NK-92 treated with Interleukin-12 subunit alpha and Interleukin-12 subunit beta, amount 100 ng/mL, for 24 hours (cell line): ENCODE measurements around the gene ZSWIM4.

ENCODE experiments used
- DNase-seq: peaks from one replicate; lab custom pipeline; 2025; lab: John Stamatoyannopoulos, UW

Gene ZSWIM4

DNA sequence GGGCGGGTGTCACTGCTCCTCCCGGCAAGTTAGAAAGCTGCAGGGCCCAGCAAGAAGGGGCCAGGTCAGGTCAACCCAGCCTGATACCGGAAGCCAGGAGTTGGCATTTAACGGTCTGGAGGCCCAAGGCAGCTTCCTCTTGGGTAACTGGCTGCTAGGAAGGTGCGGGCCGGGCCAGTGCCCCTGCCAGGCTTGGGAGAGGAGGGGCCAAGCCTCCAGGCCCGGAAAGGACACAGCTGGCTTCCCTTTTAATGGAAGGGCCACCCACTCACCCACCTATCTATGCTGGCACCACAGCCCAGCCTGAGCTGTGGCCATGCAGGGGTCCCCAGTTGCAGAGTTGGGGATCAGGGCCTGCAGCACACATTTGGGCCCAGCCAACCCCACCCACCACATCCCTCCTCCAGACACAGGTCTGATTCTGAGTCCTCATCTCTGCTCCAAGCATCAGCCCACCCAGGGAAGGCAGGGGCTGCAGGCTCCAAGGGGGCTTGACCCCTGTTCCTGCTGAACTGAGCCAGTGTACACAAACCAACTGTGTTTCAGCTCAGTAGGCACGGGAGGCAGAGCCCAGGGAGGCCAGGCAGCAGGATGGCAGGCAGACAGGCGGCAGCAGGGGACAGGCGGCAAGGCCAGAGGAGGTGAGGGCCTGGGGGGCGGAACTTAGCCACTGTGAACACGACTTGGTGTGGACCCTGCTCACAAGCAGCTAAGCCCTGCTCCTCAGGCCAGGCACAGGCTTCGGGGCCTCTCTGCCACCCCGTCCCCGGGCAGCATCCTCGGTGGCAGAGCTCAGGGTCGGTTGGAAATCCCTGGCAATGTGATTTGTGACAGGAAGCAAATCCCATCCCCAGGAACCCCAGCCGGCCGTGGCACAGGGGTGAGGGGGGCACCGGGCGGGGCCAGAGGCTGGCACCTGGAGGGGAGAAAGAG, 40.8 kb downstream of the ZSWIM4 start:
- DNase-seq, result no peak

DNA sequence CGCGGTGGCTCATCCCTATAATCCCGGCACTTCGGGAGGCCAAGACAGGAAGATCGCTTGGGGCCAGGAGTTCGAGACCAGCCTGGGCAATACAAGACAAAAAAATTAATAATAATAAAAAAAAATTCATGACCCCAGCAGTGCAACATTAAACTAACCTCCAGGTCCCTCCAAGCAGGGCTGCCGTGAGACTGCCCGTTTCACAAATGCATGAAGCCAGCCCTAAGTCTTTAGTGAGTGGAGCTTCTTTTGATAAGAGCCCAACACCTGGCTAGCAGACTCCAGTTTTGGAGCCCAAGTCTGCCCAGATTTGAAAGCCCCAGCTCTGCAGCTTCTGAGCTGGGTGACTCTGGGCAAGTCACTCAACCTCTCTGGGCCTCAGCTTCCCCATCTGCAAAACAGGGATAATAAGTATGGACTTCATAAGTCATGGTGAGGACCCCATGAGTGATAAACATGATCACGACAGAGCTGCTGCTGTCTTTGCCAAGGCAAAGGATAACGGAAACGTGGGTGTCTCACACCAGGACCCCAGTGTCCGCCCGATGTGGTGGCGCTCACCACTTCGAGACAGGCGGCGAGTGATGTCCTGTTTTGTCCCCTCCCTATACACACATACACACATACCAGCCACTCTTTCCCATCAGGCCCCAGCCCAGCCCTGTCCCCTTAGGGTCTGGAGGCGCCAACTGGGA, 43.3 kb downstream of the ZSWIM4 start:
- no peak for DNase-seq

DNA sequence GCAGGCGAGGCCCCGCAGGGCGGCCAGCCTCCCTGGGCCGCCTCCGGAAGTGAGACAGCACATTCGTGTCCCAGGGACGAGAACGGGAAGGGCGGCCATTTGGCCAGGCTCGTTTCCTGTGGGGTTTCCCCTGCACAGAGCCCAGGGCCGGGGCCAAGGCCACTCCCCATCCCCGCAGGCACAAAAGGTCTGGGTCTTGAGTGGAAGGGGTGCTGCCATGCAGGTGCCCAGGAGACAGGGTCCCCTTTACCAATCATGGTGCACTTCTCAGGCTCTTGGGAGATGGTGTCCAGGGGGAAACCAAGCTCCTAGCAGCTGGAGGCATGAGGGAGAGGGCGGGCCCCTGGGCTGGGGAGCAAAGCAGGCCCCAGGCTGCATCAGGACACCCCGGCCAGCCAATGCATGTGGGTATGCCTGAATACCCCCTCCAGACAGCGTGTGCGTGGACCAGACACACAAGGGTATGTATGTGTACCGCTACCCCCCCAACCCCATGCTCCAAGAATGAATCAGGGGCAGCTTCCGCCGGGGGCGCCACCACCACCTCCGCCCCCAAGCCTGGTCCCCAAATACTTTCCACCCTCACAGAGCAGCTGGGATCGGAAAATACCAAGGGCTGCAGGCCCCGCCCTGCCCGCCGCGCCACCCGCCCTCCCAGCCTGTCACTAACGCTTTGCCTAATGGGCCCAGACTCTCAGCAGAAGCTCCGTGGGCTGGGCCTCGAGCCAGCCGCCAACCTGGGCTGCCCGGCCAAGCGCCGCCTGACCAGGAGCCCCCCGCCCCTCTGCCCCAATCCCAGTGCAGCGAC, 44.1 kb downstream of the ZSWIM4 start:
- peak; percentile 85 for DNase-seq

DNA sequence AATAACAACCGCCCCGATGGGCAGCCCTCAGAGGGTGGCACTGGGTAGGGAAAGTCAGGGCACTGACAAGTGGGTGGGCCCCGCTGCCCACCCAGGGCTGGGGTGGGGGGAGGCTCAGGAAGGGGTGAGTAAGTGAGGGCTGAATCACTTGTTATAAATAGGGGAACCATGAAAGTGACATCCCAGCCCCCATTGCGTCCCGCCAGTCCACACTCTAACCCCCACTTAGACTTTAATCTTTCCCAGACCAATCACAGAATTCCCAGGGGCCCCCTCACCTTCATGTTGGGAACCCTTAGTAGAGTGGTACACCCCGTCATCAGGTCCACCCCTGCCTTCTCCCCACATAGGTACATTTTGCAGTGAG, 44.7 kb downstream of the ZSWIM4 start:
- no peak for DNase-seq

DNA sequence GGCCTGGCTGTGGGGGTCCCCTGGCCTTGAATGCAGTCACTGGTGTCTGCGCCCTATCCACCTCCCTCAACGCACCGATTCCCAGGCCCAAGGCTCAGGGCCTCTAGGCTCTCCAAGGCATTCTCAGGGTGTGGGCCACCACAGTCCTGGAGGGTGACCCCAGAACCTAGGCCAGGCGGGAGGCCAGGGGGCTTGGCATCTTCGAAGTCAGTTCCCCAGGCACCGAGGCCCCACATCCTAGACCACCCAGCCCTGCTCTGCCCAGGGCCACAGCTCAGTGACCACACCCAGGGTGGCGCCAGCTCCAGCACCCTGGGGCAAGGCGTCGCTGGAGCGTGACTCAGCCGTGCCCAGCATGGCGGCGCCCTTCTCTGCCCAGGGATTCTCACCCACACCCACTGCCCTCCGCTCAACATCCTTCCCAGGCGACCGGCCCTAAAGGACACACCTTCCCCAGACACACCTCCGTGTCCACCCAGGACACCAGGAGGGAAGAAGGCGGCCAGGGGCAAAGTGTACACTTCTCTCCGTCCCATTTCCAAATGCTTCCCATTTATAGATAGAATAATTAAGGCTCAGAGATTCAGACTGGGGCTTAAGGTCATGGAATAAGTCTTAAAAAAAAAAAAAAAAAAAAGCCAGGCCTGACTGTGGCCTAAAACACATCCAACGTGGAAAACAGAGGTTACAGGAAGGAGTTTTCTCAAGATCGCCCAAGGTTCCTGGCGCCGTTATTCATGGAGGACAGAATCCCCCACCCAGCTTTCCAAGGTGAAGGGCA, 45.3 kb downstream of the ZSWIM4 start:
- no peak for DNase-seq

DNA sequence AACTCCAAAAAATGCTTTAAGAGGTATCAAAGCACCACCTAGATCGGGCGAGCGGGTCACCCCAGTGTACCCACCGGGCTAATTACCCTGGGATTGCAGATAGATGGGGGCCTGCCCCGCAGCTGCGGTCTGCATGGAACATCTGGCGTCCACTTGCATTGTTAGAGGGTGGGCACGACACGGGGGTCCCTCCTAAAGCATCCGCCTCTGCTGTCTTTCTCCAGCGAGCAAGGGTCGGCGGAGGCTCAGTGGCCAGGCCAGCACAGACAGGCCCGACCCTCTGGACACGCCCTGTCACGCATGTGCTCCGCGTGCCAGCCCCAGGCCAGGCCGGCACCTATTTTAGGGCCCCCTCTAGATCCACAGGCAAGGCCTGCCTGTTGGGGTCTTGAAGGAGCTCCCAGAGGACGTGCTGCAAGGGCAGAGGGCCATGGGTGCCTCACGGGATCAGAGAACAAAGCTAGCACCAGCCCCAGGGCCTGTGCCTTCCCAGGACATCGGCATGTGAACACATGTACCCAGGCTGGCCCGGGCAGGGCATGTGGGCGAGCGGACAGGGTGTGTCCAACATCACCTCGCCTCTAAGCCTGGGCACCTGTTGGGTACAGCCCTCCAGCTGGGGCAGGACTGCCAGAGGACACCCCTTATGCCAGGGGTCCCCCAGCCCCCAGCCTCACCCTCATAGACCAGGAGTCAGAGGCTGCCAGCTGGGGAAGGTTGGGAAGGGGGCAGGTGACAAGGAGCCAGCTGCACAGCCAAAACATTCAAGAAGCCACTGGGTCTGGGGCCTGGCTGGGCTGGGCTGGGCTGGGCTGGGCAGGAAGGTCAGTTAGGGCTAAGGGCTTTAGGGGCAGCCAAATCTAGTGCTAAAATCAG, 46.1 kb downstream of the ZSWIM4 start:
- DNase-seq, result no peak

DNA sequence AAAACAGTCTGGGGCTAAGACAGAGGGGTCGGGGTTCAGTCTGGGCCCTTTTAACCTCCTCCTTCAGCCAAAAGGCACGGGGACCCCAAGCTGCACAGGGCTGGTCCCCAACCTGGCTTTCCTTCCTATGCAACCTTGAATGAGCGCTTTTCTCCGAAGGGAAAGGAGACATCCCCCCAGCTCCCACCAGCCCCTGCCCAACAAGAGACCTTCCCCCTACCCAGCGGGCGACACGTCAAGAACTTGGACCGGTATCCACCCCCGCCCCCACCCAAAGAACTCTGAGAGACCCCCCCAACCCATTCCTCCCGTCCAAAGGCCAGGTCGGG, 46.7 kb downstream of the ZSWIM4 start:
- DNase-seq, result no peak

DNA sequence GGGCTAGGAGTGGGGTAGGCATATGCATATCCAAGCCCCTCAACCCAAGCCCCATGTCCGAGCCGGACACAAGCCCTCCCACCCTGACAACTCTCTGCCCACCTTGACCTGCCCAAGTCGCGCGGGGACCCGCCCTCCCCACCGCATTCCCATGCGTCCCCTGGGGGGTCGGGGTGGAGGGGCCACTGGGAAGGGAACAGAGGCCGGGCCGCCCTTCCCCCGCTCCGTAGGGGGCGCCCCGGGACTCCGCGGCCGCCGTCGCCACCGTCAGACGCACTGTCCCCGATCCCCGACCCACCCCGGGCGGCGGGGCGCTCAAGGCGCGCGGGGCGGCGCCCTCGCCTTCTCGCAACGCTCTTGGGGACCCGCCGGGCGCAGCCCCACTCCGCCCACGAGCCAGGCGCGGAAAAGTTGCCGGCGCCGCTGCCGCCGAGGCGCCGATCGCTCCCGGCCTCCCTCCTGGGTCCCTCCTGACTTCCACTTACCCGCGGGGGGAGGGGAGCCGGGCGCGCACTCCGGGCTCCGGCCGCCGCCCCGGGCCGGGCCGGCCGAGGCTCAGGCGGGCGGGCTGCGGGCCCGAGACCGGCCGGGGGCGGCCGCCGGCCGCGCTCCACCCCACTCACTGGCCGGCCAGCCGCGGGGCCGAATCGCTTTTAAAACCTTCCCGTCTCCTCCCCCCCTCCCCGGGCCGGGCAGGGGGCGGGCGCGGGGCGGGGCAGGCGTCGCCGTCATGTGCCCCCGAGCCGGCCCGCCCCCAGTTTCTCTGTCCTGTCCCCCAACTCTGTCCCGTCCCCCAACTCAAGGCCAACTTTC, 47.3 kb downstream of the ZSWIM4 start:
- peak; percentile 73 for DNase-seq

DNA sequence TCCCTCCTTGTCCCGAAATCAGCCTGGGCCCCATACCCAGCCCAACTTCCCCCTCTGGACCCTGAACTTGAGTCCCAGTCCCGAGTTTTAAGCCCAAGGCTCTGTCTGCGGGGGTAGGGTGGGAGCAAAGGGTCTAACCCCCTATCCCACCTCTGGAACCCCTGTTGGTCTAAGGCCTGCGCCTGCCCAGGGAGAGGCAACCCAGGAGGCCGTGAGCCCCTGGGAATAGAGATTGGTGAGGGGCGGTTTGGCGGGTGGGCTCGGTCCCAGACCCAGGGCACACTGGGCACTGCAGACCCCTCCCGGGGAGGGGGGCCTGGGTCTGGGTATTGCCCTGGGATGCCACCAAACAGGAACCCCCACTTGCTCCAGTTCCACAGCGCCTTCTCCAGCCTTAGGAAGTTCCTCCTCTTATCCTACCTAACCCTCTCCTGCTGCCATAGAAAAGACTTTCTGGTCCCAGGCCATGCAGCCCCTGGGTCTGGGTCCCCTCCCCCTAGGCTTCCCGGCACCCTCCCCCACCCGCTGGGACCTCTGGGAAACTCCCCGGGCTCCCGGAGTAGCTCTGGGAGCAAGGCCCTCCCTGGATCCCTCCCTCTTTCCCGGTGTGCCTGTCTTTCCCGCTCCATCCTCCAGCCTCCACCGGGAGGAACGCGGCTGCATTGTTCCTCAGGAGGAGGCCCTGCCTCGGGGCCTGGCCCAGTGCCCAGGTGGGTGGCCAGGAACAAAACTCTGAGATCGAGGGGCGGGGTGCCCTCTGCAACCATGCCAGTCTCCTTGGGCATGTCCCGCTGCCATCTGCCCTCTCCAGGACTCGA, 48.1 kb downstream of the ZSWIM4 start:
- no peak for DNase-seq

DNA sequence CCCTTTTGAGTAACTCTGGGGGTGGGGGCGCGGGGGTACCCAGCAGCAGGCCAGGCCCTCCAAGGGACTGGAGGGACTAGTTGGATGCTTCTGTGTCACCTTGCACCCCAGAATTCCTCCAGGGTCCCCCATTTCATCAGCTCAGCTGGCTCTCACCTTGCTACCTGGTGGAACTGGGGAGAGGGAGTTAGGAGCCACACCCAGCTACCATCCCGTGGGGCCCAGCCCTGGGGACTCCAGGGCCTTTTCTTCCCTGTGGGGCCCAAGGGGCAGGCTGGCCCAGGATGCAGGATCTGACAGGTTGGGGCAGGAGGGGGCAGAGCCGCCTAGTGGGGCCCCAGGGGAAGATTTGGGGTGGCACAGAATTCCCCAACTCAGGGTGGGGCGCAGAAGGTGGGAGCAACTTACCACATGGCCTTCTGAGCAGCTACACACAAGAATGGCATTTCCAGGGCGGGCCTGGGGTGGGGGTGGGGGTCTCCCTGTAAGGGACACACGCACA, 48.9 kb downstream of the ZSWIM4 start:
- DNase-seq, result no peak

DNA sequence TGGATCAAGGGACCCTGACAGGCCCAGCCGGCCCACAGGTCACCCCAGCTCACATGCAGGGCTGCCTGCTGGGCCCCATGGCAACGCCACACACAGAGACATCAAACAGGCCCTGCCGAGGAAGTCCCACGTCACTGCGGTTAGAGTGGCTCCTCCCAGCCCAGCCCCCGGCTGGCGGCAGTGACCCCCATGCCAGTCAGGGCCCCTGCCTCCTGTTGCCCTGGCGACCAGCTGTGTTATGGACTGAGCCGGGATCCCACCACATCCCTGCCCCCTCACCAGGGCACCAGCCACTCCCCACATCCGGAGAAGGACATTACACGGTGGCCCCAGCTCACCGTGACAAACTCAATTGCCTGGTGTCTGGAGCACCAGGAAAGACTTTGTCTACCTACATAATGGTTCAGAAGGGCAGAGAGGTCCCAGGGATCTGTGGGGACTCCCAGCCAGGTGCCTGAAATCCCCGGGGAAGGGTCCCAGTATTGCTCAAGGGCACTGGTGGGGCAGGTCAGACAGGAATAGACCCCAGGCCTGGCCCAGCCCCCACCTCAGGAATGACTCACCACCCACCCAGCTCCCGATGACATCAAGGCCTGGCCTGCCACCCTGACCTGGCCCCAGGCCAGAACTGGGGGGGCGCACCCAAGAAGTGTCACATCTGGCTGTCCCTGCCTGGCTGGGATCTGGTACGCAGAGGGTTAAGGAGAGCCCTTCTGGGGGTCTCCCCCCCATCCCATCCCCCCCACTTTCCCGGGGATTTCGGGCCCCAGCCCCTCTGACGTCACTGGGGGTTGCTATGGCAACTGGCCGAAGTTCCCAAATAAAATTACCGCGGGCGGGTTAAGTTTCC, 51.5 kb downstream of the ZSWIM4 start:
- DNase-seq, result peak; percentile 98

DNA sequence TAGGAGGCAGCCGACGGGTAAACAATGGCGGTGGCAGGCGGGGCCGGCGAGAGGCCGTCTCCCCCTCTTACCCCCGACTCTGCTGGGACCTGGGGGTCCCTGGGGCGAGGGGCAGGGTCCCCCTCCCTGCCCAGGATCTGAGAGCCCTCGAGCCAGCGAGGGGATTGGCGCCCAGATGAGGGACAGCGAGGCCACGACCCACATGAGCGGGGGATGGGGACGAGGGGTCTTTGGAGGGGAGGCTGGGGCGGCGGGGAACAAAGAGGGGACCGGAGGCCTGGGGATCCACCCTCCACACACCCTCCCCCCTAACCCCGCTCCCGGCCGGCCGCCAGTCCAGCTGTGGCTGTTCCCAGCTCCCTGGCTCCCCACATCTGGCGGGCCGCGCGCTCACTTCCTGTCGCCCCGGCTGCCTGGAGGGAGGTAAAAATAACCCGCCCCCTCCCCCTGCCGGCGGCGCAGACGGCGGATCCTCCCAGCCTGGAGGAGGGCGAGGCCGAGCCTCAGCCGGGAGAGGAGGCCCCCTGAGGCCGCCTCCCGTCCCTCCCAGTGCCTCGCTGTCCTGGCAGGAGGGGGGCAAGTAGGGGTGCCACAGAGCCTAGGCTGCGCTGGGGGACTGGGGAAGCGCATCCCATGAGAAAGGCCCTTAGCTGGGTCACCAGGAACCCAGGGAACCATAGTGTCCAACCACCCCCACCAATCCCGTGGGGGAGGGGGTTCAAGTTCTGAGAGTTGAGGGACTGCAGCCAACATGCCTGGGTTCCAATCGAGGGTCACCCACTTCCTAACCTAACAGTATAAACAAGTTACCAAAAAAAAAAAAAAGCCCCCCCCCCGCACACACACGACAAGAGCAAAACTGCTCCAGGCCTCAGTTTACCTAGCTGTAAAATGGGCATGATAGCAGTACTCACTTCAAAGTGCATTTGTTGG, 52.4 kb downstream of the ZSWIM4 start:
- peak; percentile 67 for DNase-seq

DNA sequence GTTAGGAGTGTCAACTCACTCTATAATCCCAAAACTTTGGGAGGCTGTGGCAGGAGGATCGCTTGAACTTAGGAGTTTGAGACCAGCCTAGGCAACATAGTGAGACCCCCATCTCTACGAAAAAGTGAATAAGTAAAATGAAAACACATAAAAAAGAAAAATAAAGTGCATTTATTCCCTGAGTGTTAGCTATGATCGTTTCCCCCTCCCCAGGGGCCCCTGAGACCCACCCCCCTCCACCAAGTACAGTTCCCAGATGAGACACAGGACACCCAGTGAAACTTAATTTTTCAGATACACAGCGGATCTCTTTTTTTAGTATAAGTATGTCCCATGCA, 53.1 kb downstream of the ZSWIM4 start:
- DNase-seq, result no peak

DNA sequence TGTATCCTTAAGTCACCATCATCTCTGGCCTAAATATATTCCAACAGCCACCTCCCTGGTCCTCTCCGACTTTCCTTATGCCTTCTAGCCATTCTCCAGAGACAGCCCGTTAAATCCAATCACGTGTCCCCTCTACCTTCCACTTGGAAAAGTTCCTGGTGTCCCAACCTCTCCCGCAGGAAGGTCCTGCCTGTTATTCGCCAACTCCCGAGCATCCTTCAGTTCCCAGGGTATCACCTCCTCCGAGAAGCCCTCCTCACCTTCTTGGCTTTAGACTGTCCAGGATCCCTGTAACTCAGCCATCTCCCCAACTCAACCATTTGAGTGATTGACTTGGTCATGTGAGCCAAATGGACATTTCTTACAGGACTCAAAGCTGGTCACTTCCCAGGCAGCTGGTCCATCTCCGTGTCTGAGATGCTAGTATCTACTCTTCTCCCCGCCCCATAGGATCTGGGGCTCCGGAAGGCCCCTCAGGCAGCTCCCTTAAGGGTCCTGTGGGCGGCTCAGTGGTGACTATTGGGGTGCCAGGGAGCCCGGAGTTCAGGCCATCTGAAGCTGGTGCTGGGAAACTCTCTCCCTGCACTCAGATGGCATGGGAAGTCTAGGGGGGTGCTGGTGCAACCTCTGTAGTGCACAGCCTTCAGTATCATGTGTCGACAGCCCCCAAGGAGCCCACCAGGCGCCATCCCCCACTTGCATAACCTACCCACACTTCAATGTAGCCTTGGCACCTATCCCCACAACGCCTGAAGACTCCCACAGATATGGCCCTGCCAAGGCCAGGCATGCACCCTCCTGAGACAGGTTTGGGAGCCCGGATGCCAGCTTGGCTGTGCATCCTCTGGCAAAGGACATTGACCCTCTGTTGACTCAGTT, 53.8 kb downstream of the ZSWIM4 start:
- no peak for DNase-seq

DNA sequence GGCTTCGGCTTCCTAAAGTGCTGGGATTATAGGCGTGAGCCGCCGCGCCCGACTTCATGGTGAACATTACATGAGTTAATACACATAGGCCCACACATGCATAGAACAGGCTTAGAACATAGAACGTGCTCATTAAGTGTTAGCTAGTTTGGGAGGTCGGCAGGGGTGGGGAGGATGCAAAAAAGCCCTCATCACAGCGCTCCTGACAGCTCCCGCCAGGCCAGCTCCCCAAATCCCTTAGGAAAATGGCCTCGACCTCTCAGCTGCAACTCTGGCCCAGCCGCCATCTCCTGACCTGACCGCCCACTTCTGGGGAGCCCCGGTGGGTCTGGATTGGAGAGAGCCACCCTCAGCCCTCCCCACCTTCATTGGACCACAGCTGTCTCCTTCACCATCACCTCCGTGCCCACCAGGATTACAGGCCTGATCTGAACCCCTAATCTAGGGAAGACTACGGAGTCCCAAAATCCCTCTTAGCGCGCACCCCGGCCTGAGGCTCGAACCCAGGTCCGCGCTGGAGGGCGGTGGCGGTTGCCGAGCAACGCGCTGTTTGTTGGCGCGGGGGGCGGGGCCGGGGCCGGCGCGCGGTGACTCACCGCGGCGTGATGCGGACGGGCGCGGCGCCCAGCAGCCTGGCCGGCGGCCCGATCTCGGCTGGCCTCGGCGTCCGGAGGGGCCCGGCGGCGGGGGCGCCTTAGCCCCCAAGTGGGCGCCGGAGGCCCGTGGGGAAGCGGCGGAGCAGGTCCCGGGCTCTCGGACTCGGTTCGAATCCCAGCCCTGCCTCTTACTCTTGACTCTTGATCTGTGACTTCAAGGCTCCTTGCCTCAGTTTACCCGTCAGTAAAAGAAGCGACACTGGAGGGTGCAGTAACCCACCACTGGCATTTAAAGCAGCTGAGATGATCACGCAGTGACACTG, 55.0 kb downstream of the ZSWIM4 start:
- no peak for DNase-seq
